SK-N-SH (cell line): ENCODE data around the gene KLF18. TPM values are rescaled to one million over a fixed set of nuclear protein-coding genes. Genes with fewer than 3 reads are reported as not detected.

ENCODE experiments used
- CTCF ChIA-PET: fragments of 300-600, 350-600 bp; formaldehyde crosslinking; extraction: SDS; loops from one replicate; lab custom pipeline; 2021; lab: Yijun Ruan, JAX
- POLR2A ChIA-PET: fragments of 350-600 bp; sonication (Branson Sonifier 250); formaldehyde crosslinking; extraction: SDS; loops from one replicate; lab custom pipeline; 2020; ENCODE audit warnings: antibody characterized with exemption, inconsistent platforms; lab: Yijun Ruan, JAX
- DNase-seq: peaks from one replicate; pipeline ENCODE4 v3.0.0; 2012
- H2AFZ ChIP-seq: fragments of 200-600 bp; sonication (generic); 2 replicates; pipeline ENCODE4 v1.8.1; 2016; ENCODE audit warnings: antibody characterized with exemption, mild to moderate bottlenecking, low read depth
- H3F3A ChIP-seq: fragments of 200-600 bp; sonication (generic); replicated peaks from 2 replicates; pipeline ENCODE3; 2016; ENCODE audit warnings: antibody characterized with exemption, mild to moderate bottlenecking; ENCODE audit not compliant: insufficient read depth
- H3K27ac ChIP-seq, 2 experiments: fragments of 200-500 bp in 1 of 2; fragments of 200-600 bp in 1 of 2; sonication (Bioruptor generic) in 1 of 2; sonication (generic), shearing (Covaris generic) in 1 of 2; 2 replicates each; pipeline versions ENCODE4 v1.5.1 to v1.6.1; 2014 to 2016; ENCODE audit warnings: low read depth in 2 of 2, inconsistent platforms in 1 of 2, low read length in 1 of 2, mild to moderate bottlenecking in 1 of 2, mixed read lengths in 1 of 2
- H3K27me3 ChIP-seq: fragments of 200-600 bp; sonication (generic), shearing (Covaris generic); 2 replicates; pipeline ENCODE4 v1.6.1; 2016; ENCODE audit warnings: mixed run types; ENCODE audit not compliant: insufficient read depth
- H3K36me3 ChIP-seq, 2 experiments: fragments of 200-500 bp in 1 of 2; fragments of 200-600 bp in 1 of 2; sonication (Bioruptor generic) in 1 of 2; sonication (generic) in 1 of 2; replicated peaks in 1 of 2; 2 replicates each; pipeline versions ENCODE3 to v1.5.1; 2014 to 2016; ENCODE audit warnings: low read length in 1 of 2, mild to moderate bottlenecking in 1 of 2; ENCODE audit not compliant: insufficient read depth in 2 of 2, control insufficient read depth in 1 of 2
- H3K4me1 ChIP-seq, 2 experiments: fragments of 200-500 bp in 1 of 2; fragments of 200-600 bp in 1 of 2; sonication (Bioruptor generic) in 1 of 2; sonication (generic), shearing (Covaris generic) in 1 of 2; 2 replicates each; pipeline versions ENCODE4 v1.5.1 to v1.6.1; 2014 to 2016; ENCODE audit warnings: low read depth in 1 of 2, low read length in 1 of 2, mixed run types in 1 of 2; ENCODE audit not compliant: insufficient read depth in 2 of 2, control insufficient read depth in 1 of 2
- H3K4me2 ChIP-seq: fragments of 200-600 bp; sonication (generic), shearing (Covaris generic); 2 replicates; pipeline ENCODE4 v1.6.1; 2017; ENCODE audit warnings: mixed run types
- H3K4me3 ChIP-seq, 2 experiments: fragments of 200-500 bp in 1 of 2; fragments of 200-600 bp in 1 of 2; sonication (Bioruptor generic) in 1 of 2; sonication (generic), shearing (Covaris generic) in 1 of 2; 2 replicates each; pipeline versions ENCODE4 v1.5.1 to v1.8.1; 2014 to 2016; ENCODE audit warnings: low read depth in 2 of 2, inconsistent platforms in 1 of 2, low read length in 1 of 2, mild to moderate bottlenecking in 1 of 2, mixed read lengths in 1 of 2, moderate library complexity in 1 of 2
- H3K79me2 ChIP-seq: fragments of 200-600 bp; sonication (generic); 2 replicates; pipeline ENCODE4 v1.8.1; 2017; ENCODE audit warnings: mild to moderate bottlenecking; ENCODE audit not compliant: insufficient read depth
- H3K9ac ChIP-seq: fragments of 200-600 bp; sonication (generic); 2 replicates; pipeline ENCODE4 v1.6.1; 2017; ENCODE audit warnings: mixed run types
- H3K9me2 ChIP-seq: fragments of 200-600 bp; sonication (generic); 2 replicates; pipeline ENCODE4 v1.6.1; 2017; ENCODE audit warnings: mixed run types
- H3K9me3 ChIP-seq: fragments of 200-600 bp; sonication (generic); 2 replicates; pipeline ENCODE4 v1.6.1; 2017; ENCODE audit warnings: mixed run types, mild to moderate bottlenecking, moderate library complexity
- H4K20me1 ChIP-seq: fragments of 200-600 bp; sonication (generic); 2 replicates; pipeline ENCODE4 v1.6.1; 2017; ENCODE audit warnings: mild to moderate bottlenecking, mixed run types; ENCODE audit not compliant: insufficient read depth
- CHD2 ChIP-seq: fragments of 150-350 bp; IDR thresholded peaks from 2 replicates; pipeline ENCODE4 v1.6.1; 2018; ENCODE audit warnings: low read length; ENCODE audit not compliant: partially characterized antibody
- CTCF ChIP-seq: fragments of 200-600 bp; sonication (generic); IDR thresholded peaks from 2 replicates; pipeline ENCODE4 v1.6.1; 2017; ENCODE audit warnings: antibody characterized with exemption, mild to moderate bottlenecking, moderate library complexity
- EP300 ChIP-seq, 2 experiments: IDR thresholded peaks; 2 replicates each; pipeline versions ENCODE4 v1.4.0 to v1.6.1; 2012; ENCODE audit warnings: borderline replicate concordance in 1 of 2, low read depth in 1 of 2, low read length in 1 of 2
- FOXJ3 ChIP-seq: sonication (generic); formaldehyde crosslinking; IDR thresholded peaks from 2 replicates; pipeline ENCODE4 v1.5.1; 2020; ENCODE audit warnings: mild to moderate bottlenecking, missing genetic modification reagents
- GATA2 ChIP-seq: sonication (generic); formaldehyde crosslinking; IDR thresholded peaks from 2 replicates; pipeline ENCODE4 v1.5.0; 2020; ENCODE audit warnings: mild to moderate bottlenecking, missing genetic modification reagents
- MAX ChIP-seq: IDR thresholded peaks from 2 replicates; pipeline ENCODE4 v1.4.0; 2012; ENCODE audit warnings: low read depth
- RAD21 ChIP-seq: IDR thresholded peaks from 2 replicates; pipeline ENCODE4 v1.6.1; 2012; ENCODE audit warnings: mild to moderate bottlenecking, low read length
- SIN3A ChIP-seq: IDR thresholded peaks from 2 replicates; pipeline ENCODE4 v1.6.1; 2012; ENCODE audit warnings: low read depth, mild to moderate bottlenecking, low read length, moderate library complexity, borderline replicate concordance
- SMC3 ChIP-seq: IDR thresholded peaks from 2 replicates; pipeline ENCODE4 v1.6.1; 2012; ENCODE audit warnings: low read depth, low read length, improper control_type of control experiment
- TAF1 ChIP-seq: IDR thresholded peaks from 2 replicates; pipeline ENCODE4 v1.6.1; 2012; ENCODE audit warnings: low read depth, mild to moderate bottlenecking, low read length, moderate library complexity, borderline replicate concordance
- TCF12 ChIP-seq: IDR thresholded peaks from 2 replicates; pipeline ENCODE4 v1.4.0; 2012
- ZBTB33 ChIP-seq: IDR thresholded peaks from 2 replicates; pipeline ENCODE4 v1.4.0; 2012; ENCODE audit warnings: low read depth, borderline replicate concordance
- WGBS: methylation state at CpG from one replicate; pipeline ENCODE4 v1.1.6; 2017; ENCODE audit warnings: low lambda C conversion rate; 5-methylcytosine and 5-hydroxymethylcytosine counted together
- polyA plus RNA-seq, 3 experiments: library from polyadenylated mRNA; depleted of rRNA; stranded (reverse); fragments of >200 nt; gene quantifications; 2 replicates each; pipeline ENCODE4 v1.2.3, GENCODE V29; 2012

KLF18 gene
- polyA plus RNA-seq, 1 of the 3 experiments (the other 2 are of a cell fraction): not detected

- no peaks in the 10 kb centered on the region; a peak in 1 of 4 replicates for H3K4me1 ChIP-seq
- no peaks in the 10 kb centered on the region for H4K20me1 ChIP-seq
- ChIA-PET POLR2A (no interaction called here), CTCF (no interaction called here)
- no peak overlapping the region for H3K27ac ChIP-seq
- no peak for DNase-seq
- H2AFZ ChIP-seq: no peak overlapping the region
- TF ChIP-seq MAX: no peak
- TF ChIP-seq FOXJ3: no peak
- TF ChIP-seq SMC3: no peak
- no peak for TF ChIP-seq SIN3A
- no peak for TF ChIP-seq ZBTB33
- no peak for TF ChIP-seq CHD2
- no peak for TF ChIP-seq EP300 (IDR thresholded peaks at IDR 0.05; ENCODE audit: borderline replicate concordance in 1 of 2, low read depth in 1 of 2, low read length in 1 of 2)
- H3K4me3 ChIP-seq: no peak overlapping the region
- H3K36me3 ChIP-seq: no peaks in the 10 kb centered on the region
- no peak overlapping the region for H3K4me2 ChIP-seq
- no peaks in the 10 kb centered on the region for H3K27me3 ChIP-seq
- no peaks in the 10 kb centered on the region for H3K9me3 ChIP-seq
- no peaks in the 10 kb centered on the region for H3K9me2 ChIP-seq
- H3F3A ChIP-seq: no peaks in the 10 kb centered on the region
- WGBS: 94% methylated on average over 5 of the region's 5 CpGs
- no peak overlapping the region for H3K9ac ChIP-seq
- H3K79me2 ChIP-seq: no peaks in the 10 kb centered on the region
Measured at GRCh38 chr1:44110916-44111315, 30.5 kb downstream of the KLF18 start.

GRCh38 chr1:44108971-44109370 is 32.5 kb downstream of the KLF18 start:
- H2AFZ ChIP-seq: no peak overlapping the region
- no peaks in the 10 kb centered on the region for H3K9me3 ChIP-seq
- H3K9ac ChIP-seq: no peak overlapping the region
- H3K27me3 ChIP-seq: no peaks in the 10 kb centered on the region
- ChIA-PET CTCF (interaction anchor here (0.6 kb wide), 1 partner anchor 216 kb away, joined by 3 read pairs; no protein-coding TSS in a partner anchor), POLR2A (no interaction called here)
- no peak overlapping the region for H3K4me3 ChIP-seq
- H3F3A ChIP-seq: no peaks in the 10 kb centered on the region
- no peaks in the 10 kb centered on the region for H3K79me2 ChIP-seq
- H3K4me2 ChIP-seq: no peak overlapping the region
- WGBS: 85% methylated on average over 1 of the region's 1 CpG
- no peaks in the 10 kb centered on the region; a peak in 1 of 4 replicates for H3K4me1 ChIP-seq
- TF ChIP-seq RAD21 (no peak), CTCF (no peak), TAF1 (no peak), TCF12 (no peak), GATA2 (CRISPR knock-in tag) (no peak), SMC3 (no peak)
- H3K27ac ChIP-seq: no peak overlapping the region
- no peak for DNase-seq
- no peaks in the 10 kb centered on the region for H4K20me1 ChIP-seq
- H3K36me3 ChIP-seq: no peaks in the 10 kb centered on the region
- no peaks in the 10 kb centered on the region for H3K9me2 ChIP-seq
